HepG2 (cell line): Measurements from ENCODE around the gene GPR4. TPM values are rescaled to one million over a fixed set of nuclear protein-coding genes. Genes with fewer than 3 reads are reported as not detected.

Experiments
- CEBPB ChIP-seq: IDR thresholded peaks from 2 replicates; pipeline ENCODE4 v1.6.1; 2011; ENCODE audit warnings: low read depth, low read length, improper control_type of control experiment, borderline replicate concordance
- CEBPZ ChIP-seq: IDR thresholded peaks from 2 replicates; pipeline ENCODE4 v1.6.1; 2012; ENCODE audit warnings: low read length, improper control_type of control experiment
- EEA1 ChIP-seq: sonication (generic); formaldehyde crosslinking; IDR thresholded peaks from 2 replicates; pipeline ENCODE4 v1.5.1; 2020; ENCODE audit warnings: mild to moderate bottlenecking, missing genetic modification reagents, borderline replicate concordance
- GATAD2A ChIP-seq: IDR thresholded peaks from 2 replicates; pipeline ENCODE4 v1.6.1; 2016
- GTF2F1 ChIP-seq: fragments of 150-350 bp; IDR thresholded peaks from 2 replicates; pipeline ENCODE4 v1.6.1; 2014; ENCODE audit warnings: low read length
- HDAC2 ChIP-seq: sonication (generic); formaldehyde crosslinking; IDR thresholded peaks from 2 replicates; pipeline ENCODE4 v1.4.0; 2020; ENCODE audit warnings: missing genetic modification reagents
- MEIS1 ChIP-seq: sonication (generic); formaldehyde crosslinking; IDR thresholded peaks from 2 replicates; pipeline ENCODE4 v1.9.0; 2021; ENCODE audit warnings: mild to moderate bottlenecking, missing genetic modification reagents, moderate library complexity, borderline replicate concordance
- PPARG ChIP-seq: conservative IDR thresholded peaks from 2 replicates; pipeline ENCODE4 v1.6.1; 2016; ENCODE audit warnings: missing biosample characterization, missing genetic modification reagents
- PRDM4 ChIP-seq: sonication (generic); formaldehyde crosslinking; IDR thresholded peaks from 2 replicates; pipeline ENCODE4 v1.9.0; 2021; ENCODE audit warnings: missing genetic modification reagents, borderline replicate concordance
- RCOR2 ChIP-seq: IDR thresholded peaks from 2 replicates; pipeline ENCODE4 v1.6.1; 2016; ENCODE audit warnings: missing biosample characterization, missing genetic modification reagents
- RXRB ChIP-seq: IDR thresholded peaks from 2 replicates; pipeline ENCODE4 v1.6.1; 2016; ENCODE audit warnings: borderline replicate concordance, missing genetic modification reagents, missing compliant biosample characterization
- SOX5 ChIP-seq: IDR thresholded peaks from 2 replicates; pipeline ENCODE4 v1.6.1; 2016; ENCODE audit warnings: borderline replicate concordance
- ZBTB10 ChIP-seq: sonication (generic); formaldehyde crosslinking; IDR thresholded peaks from 2 replicates; pipeline ENCODE4 v1.4.0; 2020; ENCODE audit warnings: missing genetic modification reagents, borderline replicate concordance
- ZNF33A ChIP-seq: sonication (generic); formaldehyde crosslinking; IDR thresholded peaks from 2 replicates; pipeline ENCODE4 v1.5.1; 2020; ENCODE audit warnings: missing genetic modification reagents, mild to moderate bottlenecking, moderate library complexity, borderline replicate concordance
- ZSCAN12 ChIP-seq: sonication (generic); formaldehyde crosslinking; IDR thresholded peaks from 2 replicates; pipeline ENCODE4 v1.9.0; 2021; ENCODE audit warnings: mild to moderate bottlenecking, missing genetic modification reagents
- polyA plus RNA-seq, 8 experiments: library from polyadenylated mRNA; depleted of rRNA in 3 of 8; stranded (reverse) in 7 of 8; unstranded in 1 of 8; fragments of >200 nt; fragmentation: Illumina TruSeq in 4 of 8; extraction: Trizol in 4 of 8; gene quantifications; 2 replicates each; pipeline versions ENCODE4 v1.2.1 to v1.2.3, GENCODE V29; 2011 to 2016; ENCODE audit warnings: low read depth in 4 of 8, missing spikeins in 1 of 8, mixed read lengths in 1 of 8; ENCODE audit not compliant: insufficient read depth in 1 of 8
- total RNA-seq, 5 experiments: library from RNA; depleted of rRNA; stranded (reverse); fragments of >200 nt; fragmentation: Illumina TruSeq; extraction: Trizol; gene quantifications; 2 replicates each; pipeline ENCODE4 v1.2.3, GENCODE V29; 2016; ENCODE audit warnings: low read depth in 1 of 5

Gene GPR4
- total and polyA plus RNA-seq, 2 of the 13 experiments (the other 11 are each of a cell fraction or from before 2014, with no cell fraction given): 0.15 TPM; not detected in 1

- TF ChIP-seq CEBPZ (no peak), HDAC2 (CRISPR knock-in tag) (peak; percentile 58), RXRB (CRISPR knock-in tag) (peak; percentile 77), SOX5 (CRISPR knock-in tag) (peak; percentile 31; the same call in 1 of the 2 replicates), PRDM4 (CRISPR knock-in tag) (no peak), PPARG (CRISPR knock-in tag) (no peak; the same call in 1 of the 2 replicates), ZBTB10 (CRISPR knock-in tag) (no peak), GATAD2A (CRISPR knock-in tag) (peak; percentile 53; the same call in 1 of the 2 replicates), ZSCAN12 (CRISPR knock-in tag) (no peak), MEIS1 (CRISPR knock-in tag) (0 out of 2 replicates have a peak, but pooled peaks have one; percentile 44), EEA1 (CRISPR knock-in tag) (no peak), CEBPB (no peak), RCOR2 (CRISPR knock-in tag) (0 out of 2 replicates have a peak, but pooled peaks have one; percentile 9), ZNF33A (CRISPR knock-in tag) (no peak), GTF2F1 (no peak)
Measured at GRCh38 chr19:45577111-45577905, 24.7 kb downstream of the GPR4 start (continued).
